IPS DF 19.7 (cell line): Measurements from ENCODE around the gene RAMACL.

Experiments
- DNase-seq: peaks from one replicate; pipeline ENCODE4 v3.0.0-alpha.2; 2013; ENCODE audit warnings: low read depth, low spot score

Gene RAMACL

DNA sequence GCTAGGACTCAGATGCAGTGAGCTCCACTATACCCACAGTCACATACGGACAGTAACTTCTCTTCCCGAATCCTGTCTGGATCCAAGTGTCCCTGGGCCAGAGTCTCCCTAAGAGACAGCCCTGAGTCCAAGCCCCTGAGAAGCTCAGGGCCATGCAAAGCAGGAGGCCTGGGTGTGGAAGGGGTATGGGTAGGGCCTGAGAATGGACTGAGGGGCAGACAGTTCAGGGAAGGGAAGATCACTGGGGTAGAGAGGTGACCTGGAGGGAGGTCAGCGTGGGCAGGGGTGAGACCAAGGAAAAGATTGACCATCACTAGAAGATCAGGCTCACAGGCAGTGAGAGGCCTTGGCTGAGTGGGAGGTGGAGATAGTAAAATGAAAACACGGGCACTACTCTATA, 31.8 kb upstream of the RAMACL start:
- DNase-seq = no peak

DNA sequence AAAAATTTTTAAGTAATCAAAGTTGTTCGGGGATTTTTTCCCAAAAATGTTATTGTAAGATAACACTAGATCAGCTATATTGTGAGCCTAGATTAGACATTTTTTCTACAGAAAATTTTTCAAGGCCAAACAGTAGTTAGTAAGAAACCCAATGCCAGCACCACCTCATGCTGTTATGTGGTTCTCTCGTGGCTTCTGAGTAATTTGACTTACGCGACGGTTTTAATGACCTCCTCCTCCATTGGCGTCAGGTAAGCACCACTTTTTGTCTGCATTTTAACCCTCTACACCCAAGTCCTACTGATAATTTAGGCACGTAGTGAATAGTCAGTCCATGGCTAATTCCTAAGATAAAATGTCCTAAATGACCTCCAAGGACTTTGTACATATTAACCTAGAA, 30.9 kb upstream of the RAMACL start:
- no peak for DNase-seq

DNA sequence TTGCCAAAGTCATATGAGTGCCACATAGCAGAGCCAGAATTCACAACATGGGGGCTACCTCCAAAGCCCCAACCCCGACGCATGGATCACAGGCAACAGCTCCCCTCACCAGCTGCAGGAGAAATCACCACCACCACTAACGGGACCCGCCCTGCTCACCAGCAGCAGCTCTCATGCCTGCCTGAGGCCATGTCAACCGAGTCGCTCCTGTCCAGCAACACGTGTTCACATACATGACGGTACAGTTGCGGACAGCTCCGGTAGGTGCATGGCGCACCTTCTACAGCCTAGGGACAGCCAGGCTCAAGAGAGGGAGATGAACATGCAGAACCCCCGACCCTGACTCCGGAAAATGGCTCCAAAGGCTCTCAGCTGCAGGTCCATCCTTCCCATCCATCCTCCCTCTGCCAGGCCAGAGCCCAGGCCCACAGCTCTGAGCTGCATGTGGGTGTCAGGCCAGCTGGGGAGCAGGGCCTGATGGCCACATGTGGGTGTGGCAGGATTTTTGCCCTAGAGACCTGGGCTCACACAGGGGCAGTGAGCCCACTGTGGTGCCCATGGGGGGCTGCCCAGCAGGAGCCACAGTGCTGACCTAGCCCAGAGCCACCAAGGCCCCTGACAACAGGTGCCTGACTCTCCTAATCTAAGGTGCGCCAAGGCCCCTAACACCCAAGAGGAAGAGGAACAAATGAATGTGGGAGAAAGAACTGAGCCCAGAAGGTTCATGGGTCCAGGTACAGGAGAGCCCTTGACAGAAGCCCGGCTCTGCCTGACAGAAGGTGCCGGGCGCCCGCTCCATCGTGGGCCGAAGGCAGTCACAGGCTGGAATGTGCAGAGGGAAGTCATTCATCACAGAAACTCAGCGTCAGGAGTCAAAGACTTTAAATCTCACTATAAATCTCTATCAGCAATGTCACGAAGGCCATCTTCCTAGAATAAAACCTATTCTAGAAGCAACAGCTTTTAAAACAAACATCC, 30.1 kb upstream of the RAMACL start:
- no peak for DNase-seq

DNA sequence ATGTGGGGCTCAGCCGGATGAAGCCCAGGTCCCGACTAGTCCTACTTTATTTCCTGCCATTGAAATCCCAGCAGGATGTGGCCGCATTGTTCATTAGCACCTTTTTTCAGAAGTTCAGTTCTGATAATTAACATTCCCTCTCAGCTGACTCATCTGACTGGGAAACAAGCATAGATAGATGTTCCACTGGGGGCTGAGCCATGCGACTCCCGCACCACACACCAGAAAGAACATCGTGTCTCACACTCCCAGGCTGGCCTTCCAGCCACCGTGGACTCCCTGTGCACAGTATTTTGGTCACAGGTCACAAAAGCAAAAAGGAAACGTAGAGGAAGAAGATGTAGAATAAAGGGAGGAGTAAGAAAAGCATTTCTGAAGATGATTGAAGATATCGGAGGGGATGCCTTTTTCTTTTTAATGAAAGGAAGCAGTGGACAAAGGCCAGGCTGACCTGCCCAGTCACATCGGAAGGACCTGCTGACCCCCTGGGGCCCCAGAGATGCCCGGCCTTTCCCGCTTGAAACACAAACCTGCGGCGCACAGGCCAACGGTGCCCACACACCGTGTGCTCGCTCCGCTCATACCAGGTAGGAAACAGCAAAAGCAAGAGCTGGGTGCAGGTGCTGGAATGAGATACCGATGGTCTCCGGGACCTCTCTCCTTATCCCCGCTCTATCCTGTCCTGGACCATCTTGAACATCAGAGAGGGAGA, 28.7 kb upstream of the RAMACL start:
- DNase-seq = no peak

DNA sequence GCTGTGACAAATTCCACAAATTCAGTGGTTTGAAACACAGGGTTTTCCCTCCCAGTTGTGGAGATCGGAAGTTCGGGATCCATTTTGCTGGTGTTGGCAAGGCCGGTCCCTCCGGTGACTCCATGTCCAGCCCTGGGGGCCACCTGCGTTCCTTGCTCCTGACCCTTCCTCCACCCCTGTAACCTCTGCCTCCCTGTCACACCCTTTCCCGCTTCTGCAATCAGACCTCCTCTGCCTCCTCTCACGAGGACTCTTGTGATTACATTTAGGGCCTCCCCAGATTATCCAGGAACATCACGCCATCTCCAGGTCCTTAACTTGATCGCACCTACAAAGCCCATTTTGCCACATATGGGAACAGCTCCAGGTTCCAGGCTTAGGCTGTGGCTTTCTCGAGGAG, 28.1 kb upstream of the RAMACL start:
- DNase-seq = no peak

DNA sequence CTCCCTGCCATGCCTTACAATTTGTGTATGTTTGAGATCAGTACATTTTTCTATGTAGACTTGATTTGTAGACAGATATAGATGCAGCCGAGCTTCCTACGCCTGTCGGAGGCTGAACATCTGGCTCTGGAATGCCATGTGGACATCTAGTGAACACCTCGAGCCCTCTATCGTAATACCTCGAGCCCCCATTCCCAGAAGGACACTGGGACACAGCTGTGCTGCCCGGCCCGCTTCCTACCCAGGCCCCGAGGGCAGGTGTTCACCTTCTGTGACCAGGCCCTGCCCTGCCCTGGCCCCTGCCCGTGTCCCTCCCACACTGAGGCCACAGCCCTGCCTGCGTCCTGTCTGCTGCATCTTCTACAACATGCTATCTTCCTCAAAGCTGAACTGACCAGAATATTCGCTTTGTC, 27.7 kb upstream of the RAMACL start:
- no peak for DNase-seq

DNA sequence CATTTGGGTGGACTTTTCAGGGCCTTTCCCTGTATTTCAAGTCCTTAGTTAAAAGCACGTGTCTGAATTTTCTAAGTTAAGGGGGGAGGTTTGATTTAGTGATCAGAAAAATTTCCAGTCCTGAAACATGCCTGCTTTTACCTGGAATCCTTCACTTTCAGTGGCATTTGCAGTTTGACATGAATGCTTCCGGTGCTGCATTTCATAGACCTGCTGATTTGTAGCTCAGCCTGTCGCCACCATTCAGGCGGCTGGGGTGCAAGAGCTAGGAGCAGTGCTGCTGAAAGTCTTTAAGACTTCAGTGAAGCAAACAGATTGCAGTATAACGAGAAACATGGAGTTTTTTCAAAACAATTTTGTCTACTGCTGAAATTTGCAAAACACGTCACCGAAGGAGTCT, 26.5 kb upstream of the RAMACL start:
- no peak for DNase-seq

DNA sequence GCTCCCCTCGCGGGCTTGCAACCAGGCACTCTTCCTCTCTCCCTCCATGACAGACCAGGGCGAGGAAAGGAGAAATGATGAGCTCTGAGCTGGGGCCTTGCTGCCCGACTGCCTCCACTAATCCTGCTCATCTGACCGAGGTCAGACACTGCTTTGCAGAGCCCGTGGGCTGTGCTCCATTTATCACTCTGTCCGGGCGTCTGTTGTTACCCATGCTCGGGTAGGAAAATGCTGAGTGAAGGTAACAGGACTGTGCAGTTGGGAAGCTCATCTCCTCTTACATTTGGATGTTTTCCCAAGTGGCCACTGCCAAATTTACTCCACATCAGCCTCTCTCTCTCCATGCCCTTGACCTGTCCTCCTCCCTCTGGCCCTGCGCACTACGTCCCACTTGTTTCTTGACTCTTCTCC, 26.0 kb upstream of the RAMACL start:
- no peak for DNase-seq

DNA sequence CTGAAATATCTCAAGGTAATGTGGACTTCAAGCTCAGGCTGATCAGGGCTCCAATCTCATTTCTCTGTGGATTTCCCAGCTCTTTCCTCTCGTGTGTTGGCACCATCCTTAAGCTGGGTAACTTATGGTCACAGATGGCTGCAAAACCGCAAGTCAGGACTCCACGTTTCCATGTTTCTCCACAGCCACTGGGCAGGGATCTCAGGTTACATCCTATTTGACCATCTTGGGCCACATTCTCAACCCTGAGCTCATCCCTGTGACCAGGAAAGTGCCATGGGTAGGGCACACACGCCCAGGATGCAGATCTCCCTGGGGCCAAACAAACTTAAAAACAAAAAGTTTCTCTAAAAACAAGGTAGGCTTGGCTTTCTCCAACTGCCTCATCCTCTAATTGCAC, 25.2 kb upstream of the RAMACL start:
- no peak for DNase-seq

DNA sequence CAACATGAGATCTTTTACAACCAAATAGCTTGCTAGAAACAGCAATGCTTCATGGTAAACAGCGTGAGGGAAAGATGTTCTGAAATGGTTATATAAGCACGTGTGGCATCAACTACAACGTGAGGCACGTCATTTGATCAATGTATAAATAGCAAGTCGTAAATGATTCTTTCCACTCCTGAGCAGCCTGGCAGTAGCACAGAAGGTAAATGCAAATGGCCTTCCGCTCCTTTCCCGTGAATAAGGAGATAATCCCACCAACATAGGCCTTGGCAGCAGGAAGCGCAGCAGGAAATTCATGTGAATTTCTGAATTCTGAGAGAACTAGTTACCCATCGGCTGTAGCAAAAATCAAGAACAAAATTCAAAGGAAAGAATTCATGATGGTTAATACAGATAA, 23.6 kb upstream of the RAMACL start:
- DNase-seq = no peak

DNA sequence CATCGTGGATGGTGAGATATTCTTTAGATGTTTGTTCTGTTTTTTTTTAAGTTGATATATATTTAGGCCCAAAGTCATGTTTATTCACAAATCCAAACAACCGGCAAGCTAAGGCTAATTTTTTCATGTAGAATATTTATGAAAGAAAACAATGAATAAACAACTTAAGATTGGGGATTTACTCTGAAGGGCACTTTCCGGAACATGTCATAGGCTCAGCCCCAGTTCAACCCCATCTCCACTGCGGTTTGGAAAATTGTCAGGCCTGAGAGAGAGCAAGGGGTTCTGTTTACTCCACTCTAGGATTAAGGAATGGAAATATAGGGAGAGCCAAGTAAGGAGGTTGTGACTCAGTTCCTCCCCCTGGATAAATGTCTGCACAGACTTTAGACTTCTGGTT, 22.3 kb upstream of the RAMACL start:
- no peak for DNase-seq

DNA sequence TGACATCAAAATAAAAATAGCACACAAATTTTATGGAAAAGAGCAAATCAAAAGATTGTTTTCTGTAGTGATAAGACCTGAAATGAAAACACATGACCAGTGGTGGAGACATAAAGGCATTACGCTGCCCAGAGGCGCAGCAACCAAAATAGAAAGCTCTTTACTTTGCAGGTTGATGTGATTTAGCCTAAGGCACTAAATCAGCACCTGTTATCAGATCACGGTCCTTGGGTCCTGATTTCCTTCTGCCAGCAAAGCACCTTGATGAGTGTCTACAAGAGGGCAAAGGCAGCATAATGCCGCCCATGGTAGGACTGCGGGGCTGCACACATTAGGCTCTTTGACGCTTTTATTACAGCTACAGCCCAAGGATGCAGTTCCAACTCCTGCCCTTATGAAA, 19.3 kb upstream of the RAMACL start:
- DNase-seq = no peak

DNA sequence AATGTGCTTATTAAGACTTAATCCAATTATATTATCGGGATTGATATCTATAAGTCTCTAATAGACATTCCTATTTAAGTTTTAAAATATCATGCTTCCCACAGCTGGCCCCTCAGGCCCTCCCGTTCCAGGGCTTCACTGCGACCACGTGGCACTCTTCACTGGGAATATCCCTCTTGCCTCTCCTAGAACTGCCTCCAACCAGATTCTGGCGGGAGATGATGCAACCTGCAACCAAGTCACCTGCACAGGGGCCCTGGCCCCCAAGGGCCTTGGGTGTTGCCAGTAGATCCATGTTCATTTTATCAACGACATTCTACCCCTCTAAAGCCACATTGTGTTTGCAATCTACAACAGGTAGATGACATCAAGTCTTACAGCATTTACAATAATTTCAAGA, 18.4 kb upstream of the RAMACL start:
- DNase-seq = no peak

DNA sequence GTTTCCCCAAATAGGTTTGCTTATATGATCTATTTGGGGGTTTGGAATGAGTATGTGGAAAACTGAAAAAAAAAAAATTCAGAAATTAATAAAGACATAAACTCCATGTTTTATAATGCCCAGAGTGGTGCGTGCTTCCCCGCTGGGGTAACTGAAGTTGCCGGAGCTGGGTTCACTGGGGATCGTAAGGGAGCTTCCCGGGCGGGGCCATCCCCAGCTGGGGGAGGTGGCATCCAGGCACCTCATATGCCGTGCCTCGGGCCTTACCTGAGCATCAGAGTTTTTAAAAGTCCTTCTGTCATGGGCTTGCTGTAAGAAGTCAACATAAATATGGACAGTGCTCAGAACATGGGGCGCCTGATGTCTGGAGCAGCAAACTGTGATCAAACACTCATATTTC, 17.9 kb upstream of the RAMACL start:
- no peak for DNase-seq

DNA sequence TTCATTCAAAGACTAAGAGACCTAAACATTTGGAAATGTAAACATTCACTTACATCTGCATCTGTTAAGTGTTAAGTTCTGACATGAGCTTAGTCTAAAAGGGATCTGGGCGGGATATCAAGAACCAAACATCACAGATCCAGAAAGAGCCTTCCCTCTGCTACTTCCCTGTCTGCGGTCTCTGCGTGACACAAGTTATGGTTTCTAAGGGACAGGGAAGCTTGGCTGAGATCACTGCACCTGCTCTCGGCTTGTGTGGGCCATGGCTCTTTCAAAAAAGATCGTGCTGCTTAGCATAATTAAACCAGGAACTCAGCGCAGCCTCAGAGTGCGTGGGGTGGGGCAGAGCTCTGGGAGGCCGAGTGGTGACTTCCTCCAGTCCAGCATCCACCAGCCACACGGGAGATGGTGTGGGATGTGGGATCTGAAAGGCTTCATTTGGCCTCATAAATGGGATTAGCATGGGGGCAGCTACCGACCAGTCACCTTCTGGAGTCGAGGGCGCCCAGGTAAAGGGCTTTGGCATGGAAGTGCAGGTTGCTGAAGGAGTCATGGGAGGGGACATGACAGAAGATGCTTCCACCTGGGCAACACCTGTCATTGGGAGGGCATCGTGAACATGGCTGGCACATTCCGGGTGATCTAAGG, 16.7 kb upstream of the RAMACL start:
- DNase-seq = no peak

DNA sequence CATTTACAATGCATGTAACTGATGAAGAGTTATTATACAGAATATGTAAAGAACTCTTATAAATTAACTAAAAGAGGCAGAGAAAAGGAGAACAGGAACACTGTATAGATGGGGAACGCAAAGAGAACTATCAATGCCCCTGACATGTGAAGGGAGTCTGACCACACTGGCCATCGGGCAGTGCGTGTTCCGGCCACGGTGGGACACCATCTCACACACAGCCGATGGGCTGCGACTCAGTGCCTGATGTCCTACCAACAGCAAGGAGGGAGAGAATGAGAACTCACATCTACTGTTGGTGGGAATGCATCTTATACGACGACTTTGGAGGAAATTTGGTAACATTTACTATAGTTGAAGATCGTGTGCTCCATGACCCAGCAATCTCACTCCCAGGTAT, 15.5 kb upstream of the RAMACL start:
- DNase-seq = no peak

DNA sequence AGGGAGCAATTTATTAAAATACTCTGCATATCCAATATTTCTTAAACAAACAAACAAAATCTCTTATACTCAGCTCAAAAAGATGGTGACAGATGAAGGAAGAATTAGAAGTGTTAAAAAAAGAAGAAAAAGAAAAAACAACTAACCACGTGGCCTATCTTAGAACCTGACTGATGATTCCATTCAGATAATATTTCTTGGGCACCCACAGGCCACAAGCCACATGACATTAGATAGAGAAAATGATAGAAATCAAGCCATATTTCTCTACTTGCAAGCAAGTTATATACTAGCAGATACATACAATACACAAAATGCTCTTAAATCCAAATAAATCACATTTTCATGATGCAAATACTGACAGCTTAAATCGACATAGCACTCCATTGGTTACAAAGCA, 14.5 kb upstream of the RAMACL start:
- DNase-seq = no peak

DNA sequence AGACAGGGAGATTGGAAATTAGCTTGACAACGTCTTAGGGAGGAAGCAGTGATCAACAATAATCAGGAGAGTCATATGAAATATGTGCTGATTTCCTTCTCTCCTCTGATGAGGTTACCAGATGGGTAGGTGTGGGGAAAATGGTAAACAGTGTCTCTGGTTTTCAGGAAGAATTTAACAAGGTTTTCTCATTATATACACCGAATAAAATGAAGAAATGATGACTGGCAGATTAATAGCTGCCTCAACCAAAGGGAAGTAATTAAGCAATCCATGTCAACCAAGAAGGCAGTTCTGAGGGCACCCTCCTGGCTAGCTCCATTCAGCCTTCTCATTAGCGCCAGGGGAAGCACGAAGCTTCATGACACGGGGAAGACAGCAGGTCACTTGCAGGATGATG, 12.7 kb upstream of the RAMACL start:
- DNase-seq = no peak

DNA sequence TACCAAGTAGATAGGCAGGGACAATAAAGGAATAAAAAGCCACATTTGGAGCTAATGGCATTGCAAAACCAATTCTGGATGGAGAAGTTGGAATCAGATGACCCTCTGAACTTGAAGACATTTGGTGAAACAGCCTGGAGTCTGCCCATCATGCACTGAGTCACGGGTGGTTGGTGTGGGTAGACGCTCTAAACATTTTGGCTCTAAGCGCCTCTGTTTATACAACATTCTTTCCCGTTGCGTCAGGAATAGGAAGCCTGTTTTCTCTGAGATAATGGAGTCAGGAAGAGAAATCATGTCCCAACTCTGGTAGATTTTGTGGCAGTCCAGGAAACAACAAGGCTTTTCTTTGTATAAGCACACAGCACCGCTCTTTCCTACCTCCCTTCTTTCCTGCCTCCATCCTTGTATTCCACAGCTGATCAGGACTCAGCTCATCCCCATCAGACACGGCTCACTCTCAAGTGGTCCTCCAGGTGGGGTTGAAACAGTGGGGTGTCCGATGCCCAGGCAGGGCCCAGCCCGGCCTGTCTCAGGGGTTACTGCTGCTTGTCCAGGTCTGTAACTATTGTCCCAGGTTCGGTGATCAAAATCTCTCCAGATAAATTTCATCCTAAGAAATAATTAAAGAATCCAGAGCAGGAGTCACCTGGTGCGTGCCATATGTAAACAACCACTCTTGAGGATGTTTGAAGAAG, 12.1 kb upstream of the RAMACL start:
- DNase-seq = no peak

DNA sequence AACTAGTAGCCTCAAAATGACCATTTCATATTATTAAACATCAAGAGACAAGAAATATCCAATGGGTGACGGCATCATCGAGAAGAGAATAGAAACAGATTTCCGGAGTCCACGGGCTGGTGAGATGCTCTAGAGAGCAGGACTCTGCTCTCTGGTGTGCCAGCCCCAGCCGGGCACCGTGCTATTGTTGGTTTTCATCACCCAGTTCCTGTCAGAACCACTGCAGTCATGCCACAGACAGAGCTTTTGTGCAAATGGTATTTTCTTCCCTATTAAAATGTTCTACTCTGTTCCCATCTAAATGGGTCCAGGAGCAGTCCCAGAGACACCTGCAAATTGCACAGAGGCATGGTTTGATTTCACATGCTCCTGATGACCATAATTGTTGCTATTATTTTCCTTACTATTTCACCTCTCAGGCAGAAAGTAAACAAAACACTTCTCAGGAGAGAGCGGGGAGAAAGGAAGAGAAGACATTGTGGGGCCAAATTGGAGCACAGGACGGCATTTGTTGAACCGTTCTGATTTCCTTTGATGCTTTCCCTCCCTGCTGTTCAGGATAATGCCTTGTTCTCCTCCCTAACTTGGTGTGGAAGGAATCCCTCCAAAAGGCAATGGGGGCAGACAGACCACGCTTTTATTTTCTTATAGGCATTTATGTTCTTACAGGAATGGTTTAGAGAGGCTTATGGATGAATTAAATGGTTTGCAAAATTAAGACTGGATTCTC, 11.4 kb upstream of the RAMACL start:
- DNase-seq = no peak

DNA sequence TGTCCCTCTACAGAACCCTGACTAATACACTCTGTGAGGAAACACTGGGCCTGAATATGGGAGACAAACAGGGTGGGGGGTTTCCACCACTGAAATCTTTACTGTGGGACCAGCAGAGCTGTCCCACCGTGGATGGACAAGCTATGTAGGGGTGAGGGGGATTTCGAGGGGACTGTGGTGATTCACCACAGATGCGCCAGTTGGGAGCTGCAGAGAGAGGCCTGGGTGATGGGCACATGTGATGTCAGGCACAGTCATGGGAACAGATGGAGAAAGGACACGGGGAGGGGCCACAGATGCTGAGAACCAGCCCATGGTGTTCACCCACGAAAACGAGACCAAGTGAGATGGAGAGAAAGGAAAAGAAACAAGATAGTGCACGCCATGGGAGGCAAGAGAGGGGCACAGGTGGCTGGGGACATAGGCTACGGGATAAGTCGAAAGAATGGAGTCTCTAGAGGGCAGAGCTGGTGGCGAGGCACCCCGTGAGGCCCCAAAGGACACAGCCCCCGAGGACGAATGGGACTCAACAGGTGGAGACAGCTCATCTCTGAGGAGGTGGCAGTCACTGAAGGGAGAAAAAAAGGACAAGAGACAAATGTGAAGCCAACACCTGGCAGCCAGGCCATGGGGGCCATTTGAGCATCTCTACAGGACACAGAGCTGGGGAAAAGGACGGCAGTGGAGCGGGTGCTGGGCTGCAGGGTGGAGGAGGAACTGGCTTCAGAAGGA, 10.5 kb upstream of the RAMACL start:
- no peak for DNase-seq
